HG03521 (cell line): ENCODE results near the gene SUN1.
"Not testable (repeated sequence)": the region's sequence is repeated elsewhere in the genome, so short reads cannot be mapped to it uniquely, and the experiment has no call there.

Experiments
- ATAC-seq: cut with Tn5 transposase; IDR thresholded peaks from one replicate; pipeline ENCODE4 v1.9.1; 2021; ENCODE audit warnings: mild to moderate bottlenecking, moderate library complexity; ENCODE audit not compliant: unreplicated experiment

Gene SUN1

GRCh38 chr7:855686-856369 is 23.6 kb downstream of the SUN1 start:
- ATAC-seq: no peak

GRCh38 chr7:856444-857095 is 24.3 kb downstream of the SUN1 start:
- ATAC-seq: no peak

- no peak for ATAC-seq
Measured at GRCh38 chr7:857661-858060, 25.4 kb downstream of the SUN1 start.

- ATAC-seq: no peak
Measured at GRCh38 chr7:859359-860030, 27.2 kb downstream of the SUN1 start.

GRCh38 chr7:860149-860548 is 27.9 kb downstream of the SUN1 start:
- no peak for ATAC-seq

GRCh38 chr7:861222-861621 is 28.9 kb downstream of the SUN1 start:
- ATAC-seq: no peak

- ATAC-seq: no peak
Measured at GRCh38 chr7:862157-862556, 29.9 kb downstream of the SUN1 start.

GRCh38 chr7:863106-863505 is 30.8 kb downstream of the SUN1 start:
- ATAC-seq: no peak

GRCh38 chr7:865921-866320 is 33.6 kb downstream of the SUN1 start:
- no peak for ATAC-seq

GRCh38 chr7:867001-867405 is 34.7 kb downstream of the SUN1 start:
- ATAC-seq: no peak

- ATAC-seq: no peak
Measured at GRCh38 chr7:867406-868188, 35.3 kb downstream of the SUN1 start.

- ATAC-seq: no peak
Measured at GRCh38 chr7:868189-868486, 35.9 kb downstream of the SUN1 start.

- ATAC-seq: no peak
Measured at GRCh38 chr7:869348-869747, 37.1 kb downstream of the SUN1 start.

GRCh38 chr7:871900-872537 is 39.7 kb downstream of the SUN1 start:
- no peak for ATAC-seq

- not testable (repeated sequence) for ATAC-seq
Measured at GRCh38 chr7:872685-873084, 40.4 kb downstream of the SUN1 start.

- no peak for ATAC-seq
Measured at GRCh38 chr7:873367-874002, 41.2 kb downstream of the SUN1 start.

GRCh38 chr7:874031-874749 is 41.9 kb downstream of the SUN1 start:
- no peak for ATAC-seq

- no peak for ATAC-seq
Measured at GRCh38 chr7:875051-875450, 42.8 kb downstream of the SUN1 start.

GRCh38 chr7:875476-876076 is 43.3 kb downstream of the SUN1 start:
- no peak for ATAC-seq
